Sciatic nerve (tissue), 2 donors: ENCODE results near the gene TNRC6C. TPM values are rescaled to one million over a fixed set of nuclear protein-coding genes. Genes with fewer than 3 reads are reported as not detected.
A peak's percentile ranks its signal among the peaks of the same experiment; 100 is the strongest.

ENCODE experiments used
- ATAC-seq: fragments of 200-7000 bp; cut with Tn5 transposase; one replicate; pipeline ENCODE4 v1.9.1; 2020; ENCODE audit warnings: mild to moderate bottlenecking, moderate library complexity
- DNase-seq: peaks from one replicate; pipeline ENCODE4 v3.0.0-alpha.2; 2020; ENCODE audit warnings: low spot score
- intact Hi-C: fragments of 100-400 bp; cut with DNase I; formaldehyde crosslinking; loops from one replicate; pipeline ENCODE4 v1.14.2; 2022
- total RNA-seq: library from RNA; stranded (reverse); fragmentation: NEBNext Ultra II Directional; extraction: Animal tissue kit (Norgen Biotek cat#: 25700); gene quantifications from one replicate; pipeline ENCODE4 v1.2.1, GENCODE V29; 2021
- donor health status: DM: no; HTN: no; CAD: no.
- donor health status: DM: no; HTN: no; CAD: no.

Gene TNRC6C
- total RNA-seq, 1 donor from 2014 or later = 69.3 TPM

- intact Hi-C loops = no loop called here
- ATAC-seq = no peak
- DNase-seq = no peak
Observed at GRCh38 chr17:78029697-78030096, 71.2 kb downstream of the TNRC6C start.

- DNase-seq (no peak), ATAC-seq (no peak)
- intact Hi-C loops = no loop called here
Observed at GRCh38 chr17:78031435-78031834, 72.9 kb downstream of the TNRC6C start.

GRCh38 chr17:78032166-78032565 is 73.7 kb downstream of the TNRC6C start:
- intact Hi-C loops = no loop called here
- ATAC-seq (no peak), DNase-seq (no peak)

GRCh38 chr17:78034429-78035091 is 76.1 kb downstream of the TNRC6C start:
- ATAC-seq (no peak), DNase-seq (no peak)
- intact Hi-C loops = no loop called here

- ATAC-seq (no peak), DNase-seq (no peak)
- intact Hi-C loops = no loop called here
Observed at GRCh38 chr17:78037280-78037679, 78.8 kb downstream of the TNRC6C start.

GRCh38 chr17:78038748-78039288 is 80.3 kb downstream of the TNRC6C start:
- intact Hi-C loops = no loop called here
- no peak for ATAC-seq
- no peak for DNase-seq

GRCh38 chr17:78039581-78039980 is 81.1 kb downstream of the TNRC6C start:
- ATAC-seq (no peak), DNase-seq (no peak)
- intact Hi-C loops = no loop called here

- DNase-seq (peak; percentile 68), ATAC-seq (peak; percentile 83)
- intact Hi-C loops = no loop called here
Observed at GRCh38 chr17:78040440-78041385, 82.2 kb downstream of the TNRC6C start.

- intact Hi-C loops = no loop called here
- peak; percentile 50 for ATAC-seq
- no peak for DNase-seq
Observed at GRCh38 chr17:78041386-78042179, 83.1 kb downstream of the TNRC6C start.

GRCh38 chr17:78042542-78042941 is 84.0 kb downstream of the TNRC6C start:
- ATAC-seq (no peak), DNase-seq (no peak)
- intact Hi-C loops = no loop called here

- no peak for ATAC-seq
- intact Hi-C loops = no loop called here
- DNase-seq = no peak
Observed at GRCh38 chr17:78043031-78043430, 84.5 kb downstream of the TNRC6C start.

GRCh38 chr17:78044280-78044835 is 85.9 kb downstream of the TNRC6C start:
- no peak for ATAC-seq
- intact Hi-C loops = no loop called here
- no peak for DNase-seq

GRCh38 chr17:78045316-78045715 is 86.8 kb downstream of the TNRC6C start:
- no peak for DNase-seq
- no peak for ATAC-seq
- intact Hi-C loops = no loop called here

GRCh38 chr17:78046923-78047322 is 88.4 kb downstream of the TNRC6C start:
- ATAC-seq (no peak), DNase-seq (no peak)
- intact Hi-C loops = no loop called here

- DNase-seq (no peak), ATAC-seq (no peak)
- intact Hi-C loops = no loop called here
Observed at GRCh38 chr17:78048346-78049292, 90.1 kb downstream of the TNRC6C start.

- DNase-seq (no peak), ATAC-seq (no peak)
- intact Hi-C loops = no loop called here
Observed at GRCh38 chr17:78049609-78050008, 91.1 kb downstream of the TNRC6C start.

GRCh38 chr17:78051186-78051972 is 92.9 kb downstream of the TNRC6C start:
- DNase-seq (no peak), ATAC-seq (no peak)
- intact Hi-C loops = no loop called here
